Tibial nerve (tissue), 4 donors: ENCODE data around the gene DLX3. TPM values are rescaled to one million over a fixed set of nuclear protein-coding genes. Genes with fewer than 3 reads are reported as not detected.

ENCODE experiments used
- DNase-seq, 2 donors: peaks; one replicate each; pipeline ENCODE4 v3.0.0-alpha.2; 2019; ENCODE audit warnings: low spot score in 2 of 2
- H3K27ac ChIP-seq, 4 donors: fragments of 200-600 bp; sonication (generic) in 3 of 4; one replicate each; pipeline ENCODE4 v1.5.1; 2017 to 2019; ENCODE audit warnings: mild to moderate bottlenecking in 1 of 4
- H3K27me3 ChIP-seq, 2 donors: fragments of 200-600 bp; sonication (generic) in 1 of 2; one replicate each; pipeline versions ENCODE4 v1.5.1 to v1.6.0; 2017 to 2019
- H3K36me3 ChIP-seq, 3 donors: fragments of 200-600 bp; sonication (generic); one replicate each; pipeline ENCODE4 v1.5.1; 2018 to 2019
- H3K4me1 ChIP-seq, 4 donors: fragments of 200-600 bp; sonication (generic) in 3 of 4; one replicate each; pipeline ENCODE4 v1.5.1; 2017 to 2019
- H3K4me3 ChIP-seq, 4 donors: fragments of 200-600 bp; sonication (generic) in 3 of 4; one replicate each; pipeline ENCODE4 v1.5.1; 2017 to 2019; ENCODE audit warnings: mild to moderate bottlenecking in 1 of 4, moderate library complexity in 1 of 4
- H3K9me3 ChIP-seq, 4 donors: fragments of 200-600 bp; sonication (generic) in 3 of 4; one replicate each; pipeline ENCODE4 v1.5.1; 2017 to 2019
- EP300 ChIP-seq, 2 donors: sonication (generic); formaldehyde crosslinking; IDR thresholded peaks; one replicate each; pipeline ENCODE4 v1.6.1; 2017; ENCODE audit warnings: antibody characterized with exemption in 2 of 2, mild to moderate bottlenecking in 1 of 2
- POLR2A ChIP-seq, 2 donors: fragments of 450-650 bp; IDR thresholded peaks; one replicate each; pipeline ENCODE4 v1.6.1; 2017; ENCODE audit warnings: antibody characterized with exemption in 2 of 2, mild to moderate bottlenecking in 2 of 2, moderate library complexity in 2 of 2
- WGBS, 2 donors: methylation state at CpG; one replicate each; pipeline ENCODE4 v1.1.5; 2018; 5-methylcytosine and 5-hydroxymethylcytosine counted together
- total RNA-seq, 4 donors: library from RNA; depleted of rRNA; stranded (reverse); fragments of >200 nt; gene quantifications; one replicate each; pipeline ENCODE4 v1.1.0, GENCODE V29; 2016
- TF ChIP-seq, protein P1 (sequence below), 5 experiments: fragments of 200-600 bp in 3 of 5; fragments of 450-650 bp in 2 of 5; sonication (generic) in 3 of 5; IDR thresholded peaks; one replicate each; pipeline ENCODE4 v1.5.1; 2016 to 2019; ENCODE audit warnings: antibody characterized with exemption in 5 of 5, mild to moderate bottlenecking in 3 of 5, moderate library complexity in 2 of 5

The DLX3 gene
- total RNA-seq, 4 donors from 2014 or later = 0.30 TPM; not detected in 3

GRCh38 chr17:49989518-49989880 lies 5.5 kb downstream of the DLX3 start:
- WGBS, 2 donors = 66 to 78% methylated on average over 4 of the region's 4 CpGs
- Histone ChIP-seq H3K4me3 (no peak overlapping the region), H3K9me3 (no peaks in the 10 kb centered on the region), H3K4me1 (peaks cover 0 to 26% (median 9%) of the 10 kb centered on the region in 4 donors), H3K27ac (no peak overlapping the region), H3K36me3 (no peaks in the 10 kb centered on the region), H3K27me3 (peaks cover 0 to 96% of the 10 kb centered on the region in 2 donors)
- DNase-seq = no peak
- TF ChIP-seq, protein P1, sequence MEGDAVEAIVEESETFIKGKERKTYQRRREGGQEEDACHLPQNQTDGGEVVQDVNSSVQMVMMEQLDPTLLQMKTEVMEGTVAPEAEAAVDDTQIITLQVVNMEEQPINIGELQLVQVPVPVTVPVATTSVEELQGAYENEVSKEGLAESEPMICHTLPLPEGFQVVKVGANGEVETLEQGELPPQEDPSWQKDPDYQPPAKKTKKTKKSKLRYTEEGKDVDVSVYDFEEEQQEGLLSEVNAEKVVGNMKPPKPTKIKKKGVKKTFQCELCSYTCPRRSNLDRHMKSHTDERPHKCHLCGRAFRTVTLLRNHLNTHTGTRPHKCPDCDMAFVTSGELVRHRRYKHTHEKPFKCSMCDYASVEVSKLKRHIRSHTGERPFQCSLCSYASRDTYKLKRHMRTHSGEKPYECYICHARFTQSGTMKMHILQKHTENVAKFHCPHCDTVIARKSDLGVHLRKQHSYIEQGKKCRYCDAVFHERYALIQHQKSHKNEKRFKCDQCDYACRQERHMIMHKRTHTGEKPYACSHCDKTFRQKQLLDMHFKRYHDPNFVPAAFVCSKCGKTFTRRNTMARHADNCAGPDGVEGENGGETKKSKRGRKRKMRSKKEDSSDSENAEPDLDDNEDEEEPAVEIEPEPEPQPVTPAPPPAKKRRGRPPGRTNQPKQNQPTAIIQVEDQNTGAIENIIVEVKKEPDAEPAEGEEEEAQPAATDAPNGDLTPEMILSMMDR (IDR thresholded peaks at IDR 0.05) = no peak
- TF ChIP-seq EP300 (IDR thresholded peaks at IDR 0.05) (no peak), POLR2A (IDR thresholded peaks at IDR 0.05) (no peak)

- 7 to 15% methylated on average over 15 to 17 of the region's 17 CpGs for WGBS, 2 donors
These were observed 7.2 kb downstream of the DLX3 start for GRCh38 chr17:49987681-49988441.

GRCh38 chr17:49987290-49987585 lies 7.8 kb downstream of the DLX3 start:
- 35 to 41% methylated on average over 2 of the region's 2 CpGs for WGBS, 2 donors
- DNase-seq = no peak
- peaks cover 0 to 10% (median 0%) of the 10 kb centered on the region in 4 donors for H3K4me1 ChIP-seq
- H3K27ac ChIP-seq = no peak overlapping the region
- peaks cover 0 to 83% of the 10 kb centered on the region in 2 donors for H3K27me3 ChIP-seq
- H3K4me3 ChIP-seq = no peak overlapping the region
- no peaks in the 10 kb centered on the region for H3K9me3 ChIP-seq
- TF ChIP-seq, protein P1 (IDR thresholded peaks at IDR 0.05) = no peak
- TF ChIP-seq EP300 (IDR thresholded peaks at IDR 0.05) (no peak), POLR2A (IDR thresholded peaks at IDR 0.05) (no peak)
- no peaks in the 10 kb centered on the region for H3K36me3 ChIP-seq

More at GRCh38 chr17:49987681-49988441, 7.2 kb downstream of the DLX3 start:
- H3K27me3 ChIP-seq = peaks cover 0 to 86% of the 10 kb centered on the region in 2 donors
- peaks cover 0 to 10% (median under 1%) of the 10 kb centered on the region in 4 donors for H3K4me1 ChIP-seq
- H3K27ac ChIP-seq = no peak overlapping the region
- H3K9me3 ChIP-seq = no peaks in the 10 kb centered on the region
- H3K36me3 ChIP-seq = no peaks in the 10 kb centered on the region
- no peak overlapping the region for H3K4me3 ChIP-seq
- no peak for DNase-seq
- TF ChIP-seq POLR2A (IDR thresholded peaks at IDR 0.05) (no peak), EP300 (IDR thresholded peaks at IDR 0.05) (no peak)
- TF ChIP-seq, protein P1 (IDR thresholded peaks at IDR 0.05) = no peak

DNA sequence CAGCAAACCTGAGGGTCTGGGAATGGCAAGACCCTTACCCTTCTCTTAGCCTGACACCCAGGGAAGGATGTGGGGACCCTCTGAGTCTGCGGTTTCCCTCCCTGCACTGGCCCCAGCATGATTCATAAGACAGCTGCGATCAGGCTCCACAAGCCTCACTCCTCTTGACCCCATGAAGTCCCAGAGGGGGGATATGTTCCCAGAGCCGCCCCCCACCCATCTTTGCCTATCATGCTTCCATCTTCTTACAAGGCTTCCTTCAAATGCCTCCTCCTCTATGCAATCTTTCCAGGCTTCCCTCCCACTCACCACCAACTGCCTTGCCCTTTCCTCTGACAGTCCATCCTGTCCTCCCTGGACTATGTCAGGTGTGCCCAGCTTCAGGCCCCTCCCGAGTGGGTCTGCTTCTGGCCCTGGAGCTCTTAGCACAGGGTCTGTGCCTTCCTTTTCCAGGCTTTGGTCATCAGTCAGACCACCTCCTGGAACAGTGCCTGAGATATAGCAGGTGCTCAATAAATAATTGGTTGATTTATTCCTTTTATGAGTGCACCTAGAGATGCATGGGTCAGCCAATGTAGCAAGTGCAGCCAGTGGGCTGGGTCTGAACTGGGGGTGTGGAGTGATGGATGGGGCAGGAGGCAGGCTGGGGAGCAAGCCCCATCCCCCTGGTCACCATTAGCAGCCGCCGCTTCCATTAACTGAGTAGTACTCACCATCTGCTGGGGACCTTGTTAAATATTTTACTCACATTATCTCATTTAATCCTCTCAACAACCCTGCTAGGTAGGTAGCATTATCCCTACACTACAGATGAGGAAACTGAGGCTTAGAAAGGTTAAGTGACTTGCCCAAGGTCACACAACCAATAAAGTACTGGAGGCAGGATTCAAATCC lies 8.4 kb downstream of the DLX3 start:
- H3K4me3 ChIP-seq = no peak overlapping the region
- H3K4me1 ChIP-seq = peaks cover 0 to 10% (median 0%) of the 10 kb centered on the region in 4 donors
- H3K27me3 ChIP-seq = peaks cover 0 to 81% of the 10 kb centered on the region in 2 donors
- WGBS, 2 donors = 60 to 63% methylated on average over 6 of the region's 6 CpGs
- H3K9me3 ChIP-seq = no peaks in the 10 kb centered on the region
- no peak overlapping the region for H3K27ac ChIP-seq
- no peaks in the 10 kb centered on the region for H3K36me3 ChIP-seq
- DNase-seq = no peak
- TF ChIP-seq, protein P1 (IDR thresholded peaks at IDR 0.05) = no peak
- TF ChIP-seq EP300 (IDR thresholded peaks at IDR 0.05) = no peak
- TF ChIP-seq POLR2A (IDR thresholded peaks at IDR 0.05) = no peak
